IMR-90 (cell line): ENCODE data around the gene OXSR1. TPM values are rescaled to one million over a fixed set of nuclear protein-coding genes. Genes with fewer than 3 reads are reported as not detected.
A peak's percentile ranks its signal among the peaks of the same experiment; 100 is the strongest.

Source experiments
- ATAC-seq: fragments of 200-7000 bp; cut with Tn5 transposase; 2 replicates; pipeline ENCODE4 v1.9.1; 2020; ENCODE audit warnings: low read depth, mild to moderate bottlenecking, moderate library complexity
- BruUV-seq: library from RNA; stranded (reverse); fragments of 400-500 nt; replicated peaks from 2 replicates; lab custom pipeline; 2021; lab: Mats Ljungman, UMichigan
- CTCF ChIA-PET: fragments of 300-600 bp; formaldehyde crosslinking; extraction: SDS; loops from one replicate; lab custom pipeline; 2021; ENCODE audit warnings: antibody characterized with exemption; lab: Yijun Ruan, JAX
- POLR2A ChIA-PET: fragments of 300-600 bp; sonication (Branson Sonifier 250); formaldehyde crosslinking; loops from one replicate; lab custom pipeline; 2022; ENCODE audit warnings: antibody characterized with exemption; ENCODE audit not compliant: unreplicated experiment; lab: Charles Lee
- DNase-seq: peaks from one replicate; pipeline ENCODE4 v3.0.0; 2013
- H2AFZ ChIP-seq: replicated peaks from 2 replicates; pipeline ENCODE3; 2013; ENCODE audit warnings: low read length, mild to moderate bottlenecking; ENCODE audit not compliant: poor library complexity
- H2AK5ac ChIP-seq: 2 replicates; pipeline ENCODE4 v1.6.1; 2013; ENCODE audit warnings: low read depth, low read length, inconsistent platforms
- H2AK9ac ChIP-seq: replicated peaks from 2 replicates; pipeline ENCODE3; 2013; ENCODE audit warnings: mild to moderate bottlenecking, low read depth, low read length, moderate library complexity; ENCODE audit not compliant: poor library complexity
- H2BK120ac ChIP-seq: 2 replicates; pipeline ENCODE4 v1.6.1; 2013; ENCODE audit warnings: low read depth, low read length, inconsistent platforms
- H2BK15ac ChIP-seq: 3 replicates; pipeline ENCODE4 v1.6.1; 2013; ENCODE audit warnings: low read depth, low read length, inconsistent platforms
- H2BK20ac ChIP-seq: 2 replicates; pipeline ENCODE4 v1.6.1; 2013; ENCODE audit warnings: low read depth, mild to moderate bottlenecking, inconsistent platforms, low read length, moderate library complexity
- H2BK5ac ChIP-seq: 2 replicates; pipeline ENCODE4 v1.6.1; 2013; ENCODE audit warnings: mild to moderate bottlenecking, low read depth, low read length, inconsistent platforms; ENCODE audit not compliant: poor library complexity, severe bottlenecking
- H3K14ac ChIP-seq: replicated peaks from 2 replicates; pipeline ENCODE4 v1.6.1; 2013; ENCODE audit warnings: low read depth, low read length, inconsistent platforms
- H3K18ac ChIP-seq: 2 replicates; pipeline ENCODE4 v1.6.1; 2013; ENCODE audit warnings: low read depth, low read length, control low read depth
- H3K23ac ChIP-seq: 2 replicates; pipeline ENCODE4 v1.6.1; 2013; ENCODE audit warnings: low read depth, low read length, inconsistent platforms
- H3K27ac ChIP-seq: 2 replicates; pipeline ENCODE4 v1.5.1; 2013; ENCODE audit warnings: mild to moderate bottlenecking, control low read depth, low read length; ENCODE audit not compliant: insufficient read depth
- H3K27me3 ChIP-seq: 2 replicates; pipeline ENCODE4 v1.6.1; 2013; ENCODE audit warnings: low read length; ENCODE audit not compliant: control insufficient read depth, insufficient read depth
- H3K36me3 ChIP-seq: 2 replicates; pipeline ENCODE4 v1.6.1; 2013; ENCODE audit warnings: low read length, mixed read lengths; ENCODE audit not compliant: control insufficient read depth, insufficient read depth
- H3K4ac ChIP-seq: 2 replicates; pipeline ENCODE4 v1.6.1; 2013; ENCODE audit warnings: low read depth, low read length, inconsistent platforms
- H3K4me1 ChIP-seq: 2 replicates; pipeline ENCODE4 v1.6.1; 2013; ENCODE audit warnings: low read length, mixed read lengths; ENCODE audit not compliant: control insufficient read depth, insufficient read depth
- H3K4me2 ChIP-seq: 2 replicates; pipeline ENCODE4 v1.6.1; 2013; ENCODE audit warnings: low read depth, mild to moderate bottlenecking, control low read depth, low read length, moderate library complexity
- H3K4me3 ChIP-seq: 2 replicates; pipeline ENCODE4 v1.5.1; 2013; ENCODE audit warnings: low read depth, mild to moderate bottlenecking, control low read depth, low read length, moderate library complexity; ENCODE audit not compliant: insufficient read depth
- H3K56ac ChIP-seq: 2 replicates; pipeline ENCODE4 v1.6.1; 2013; ENCODE audit warnings: low read length, inconsistent platforms; ENCODE audit not compliant: insufficient read depth; ENCODE audit errors: extremely low read depth
- H3K79me1 ChIP-seq, 2 experiments: 2 replicates each; pipeline ENCODE4 v1.6.1; 2013; ENCODE audit warnings: low read length in 2 of 2, inconsistent platforms in 1 of 2, low read depth in 1 of 2
- H3K9ac ChIP-seq: 2 replicates; pipeline ENCODE4 v1.6.1; 2013; ENCODE audit warnings: low read depth, low read length, control low read depth
- H3K9me1 ChIP-seq: 2 replicates; pipeline ENCODE4 v1.6.1; 2013; ENCODE audit warnings: low read length, inconsistent platforms; ENCODE audit not compliant: insufficient read depth
- H3K9me3 ChIP-seq: 2 replicates; pipeline ENCODE4 v1.6.1; 2013; ENCODE audit warnings: low read length; ENCODE audit not compliant: control insufficient read depth, insufficient read depth
- H4K20me1 ChIP-seq: 2 replicates; pipeline ENCODE4 v1.6.1; 2013; ENCODE audit warnings: low read length, inconsistent platforms; ENCODE audit not compliant: insufficient read depth
- H4K5ac ChIP-seq: 2 replicates; pipeline ENCODE4 v1.6.1; 2013; ENCODE audit warnings: mild to moderate bottlenecking, low read depth, low read length, control low read depth
- H4K8ac ChIP-seq, 2 experiments: 2 replicates each; pipeline ENCODE4 v1.6.1; 2013; ENCODE audit warnings: low read depth in 2 of 2, low read length in 2 of 2, control low read depth in 1 of 2, inconsistent platforms in 1 of 2
- H4K91ac ChIP-seq: 2 replicates; pipeline ENCODE4 v1.6.1; 2013; ENCODE audit warnings: low read depth, low read length, inconsistent platforms; ENCODE audit not compliant: insufficient read depth
- BHLHE40 ChIP-seq: fragments of 150-350 bp; IDR thresholded peaks from 2 replicates; pipeline ENCODE4 v1.6.1; 2016; ENCODE audit warnings: mild to moderate bottlenecking, low read depth, low read length
- CEBPB ChIP-seq: IDR thresholded peaks from 2 replicates; pipeline ENCODE4 v1.6.1; 2012; ENCODE audit warnings: low read depth, low read length, improper control_type of control experiment
- CHD1 ChIP-seq: IDR thresholded peaks from 2 replicates; pipeline ENCODE4 v1.6.1; 2012; ENCODE audit warnings: low read depth, low read length, improper control_type of control experiment
- FOS ChIP-seq: fragments of 150-350 bp; IDR thresholded peaks from 2 replicates; pipeline ENCODE4 v1.6.1; 2016; ENCODE audit warnings: low read depth, low read length
- MAFK ChIP-seq: IDR thresholded peaks from 2 replicates; pipeline ENCODE4 v1.6.1; 2012; ENCODE audit warnings: low read depth, low read length, improper control_type of control experiment
- MAZ ChIP-seq: IDR thresholded peaks from 2 replicates; pipeline ENCODE4 v1.6.1; 2012; ENCODE audit warnings: low read depth, mild to moderate bottlenecking, low read length, improper control_type of control experiment, moderate library complexity, borderline replicate concordance
- MXI1 ChIP-seq: IDR thresholded peaks from 2 replicates; pipeline ENCODE4 v1.6.1; 2012; ENCODE audit warnings: low read depth, mild to moderate bottlenecking, low read length, moderate library complexity, borderline replicate concordance
- NFE2L2 ChIP-seq: fragments of 150-350 bp; IDR thresholded peaks from 2 replicates; pipeline ENCODE4 v1.6.1; 2016; ENCODE audit warnings: low read depth, mild to moderate bottlenecking, low read length
- POLR2A ChIP-seq: IDR thresholded peaks from 2 replicates; pipeline ENCODE4 v1.6.1; 2012; ENCODE audit warnings: mild to moderate bottlenecking, low read depth, low read length
- RAD21 ChIP-seq: IDR thresholded peaks from 2 replicates; pipeline ENCODE4 v1.6.1; 2012; ENCODE audit warnings: low read length, improper control_type of control experiment
- RCOR1 ChIP-seq: IDR thresholded peaks from 2 replicates; pipeline ENCODE4 v1.6.1; 2012; ENCODE audit warnings: mild to moderate bottlenecking, low read length, improper control_type of control experiment; ENCODE audit not compliant: insufficient replicate concordance
- RFX5 ChIP-seq: IDR thresholded peaks from 2 replicates; pipeline ENCODE4 v1.8.0; 2012; ENCODE audit warnings: low read depth, mild to moderate bottlenecking, low read length, moderate library complexity
- dilution Hi-C: fragments of 300-500 bp; cut with HindIII; formaldehyde crosslinking; loops from one replicate; pipeline ENCODE4 v1.14.3; 2018; ENCODE audit warnings: low sequenced_read_pairs; ENCODE audit not compliant: unreplicated experiment
- in situ Hi-C: fragments of 300-500 bp; cut with MboI; formaldehyde crosslinking; loops from 3 replicates; pipeline ENCODE4 v1.14.3; 2019; ENCODE audit warnings: low sequenced_read_pairs, inconsistent platforms, mixed read lengths
- intact Hi-C: fragments of 100-400 bp; cut with micrococcal nuclease; formaldehyde crosslinking; loops from 2 replicates; pipeline ENCODE4 v1.10.0; 2022
- polyA plus RNA-seq, 3 experiments: library from polyadenylated mRNA; depleted of rRNA; stranded (reverse); fragments of >200 nt; gene quantifications; 2 replicates each; pipeline ENCODE4 v1.2.3, GENCODE V29; 2012; ENCODE audit warnings: low replicate concordance in 1 of 3
- total RNA-seq: library from RNA; depleted of rRNA; stranded (reverse); fragments of >200 nt; gene quantifications from 2 replicates; pipeline ENCODE4 v1.2.3, GENCODE V29; 2012
- TF ChIP-seq, protein P1 (sequence below): fragments of 150-350 bp; IDR thresholded peaks from 2 replicates; pipeline ENCODE4 v1.6.1; 2016; ENCODE audit warnings: low read depth, mild to moderate bottlenecking, low read length, moderate library complexity, borderline replicate concordance
- TF ChIP-seq, protein P2 (sequence below): conservative IDR thresholded peaks from 2 replicates; pipeline ENCODE4 v1.5.1; 2012; ENCODE audit warnings: mild to moderate bottlenecking, low read depth, low read length, improper control_type of control experiment
- TF ChIP-seq, protein P3 (sequence below): fragments of 150-350 bp; IDR thresholded peaks from 2 replicates; pipeline ENCODE4 v1.6.1; 2017; ENCODE audit warnings: mild to moderate bottlenecking, antibody characterized with exemption, low read length, low read depth

The OXSR1 gene
- total and polyA plus RNA-seq, 2 of the 4 experiments (the other 2 are of a cell fraction), result 32.9 to 37.6 TPM

- Histone ChIP-seq H3K4ac (no peak overlapping the region), H3K9ac (no peak overlapping the region), H4K5ac (no peak overlapping the region), H2AFZ (no peak overlapping the region), H2AK9ac (no peak overlapping the region), H3K4me1 (no peaks in the 10 kb centered on the region; the same call in 1 of the 2 replicates), H2BK20ac (no peak overlapping the region), H3K4me3 (no peak overlapping the region), H3K56ac (no peak overlapping the region), H3K9me1 (no peaks in the 10 kb centered on the region; the same call in 1 of the 2 replicates), H3K14ac (no peak overlapping the region), H2BK5ac (no peak overlapping the region), H2AK5ac (no peak overlapping the region), H3K36me3 (peaks cover 16% of the 10 kb centered on the region), H3K4me2 (no peak overlapping the region), H2BK15ac (no peak overlapping the region), H3K9me3 (no peaks in the 10 kb centered on the region), H3K23ac (no peak overlapping the region), H3K27me3 (no peaks in the 10 kb centered on the region), H2BK120ac (no peak overlapping the region), H4K8ac (no peak overlapping the region), H4K91ac (no peak overlapping the region), H3K79me1 (peaks cover 20 to 24% of the 10 kb centered on the region in 2 experiments), H3K18ac (no peak overlapping the region), H4K20me1 (peaks cover 5% of the 10 kb centered on the region; the same call in 1 of the 2 replicates), H3K27ac (no peak overlapping the region)
- peak; percentile 93 for DNase-seq
- intact Hi-C loops (loop anchor here (2.0 kb wide), 1 partner anchor 111 kb away; the partner anchor contains the start of gene ACAA1), dilution Hi-C loops (no loop called here), in situ Hi-C loops (no loop called here)
- no TSS peak for BruUV-seq
- POLR2A ChIA-PET, result interaction anchor here (0.7 kb wide), 1 partner anchor 85 kb away, joined by 3 read pairs; no protein-coding TSS in a partner anchor
- CTCF ChIA-PET, result interaction anchor here (0.6 to 1.5 kb wide), 5 partner anchors 11 to 130 kb away, joined by 3 to 5 read pairs (median 3); no protein-coding TSS in a partner anchor
- peak; percentile 98 for ATAC-seq
- TF ChIP-seq MAFK (no peak), MAZ (no peak), RCOR1 (no peak), FOS (peak; percentile 51; the same call in 1 of the 2 replicates), POLR2A (no peak), CHD1 (no peak), MXI1 (no peak), RAD21 (peak; percentile 61), BHLHE40 (peak; percentile 35; the same call in 1 of the 2 replicates), NFE2L2 (no peak), CEBPB (peak; percentile 12; the same call in 1 of the 2 replicates), RFX5 (no peak)
- TF ChIP-seq, protein P1, sequence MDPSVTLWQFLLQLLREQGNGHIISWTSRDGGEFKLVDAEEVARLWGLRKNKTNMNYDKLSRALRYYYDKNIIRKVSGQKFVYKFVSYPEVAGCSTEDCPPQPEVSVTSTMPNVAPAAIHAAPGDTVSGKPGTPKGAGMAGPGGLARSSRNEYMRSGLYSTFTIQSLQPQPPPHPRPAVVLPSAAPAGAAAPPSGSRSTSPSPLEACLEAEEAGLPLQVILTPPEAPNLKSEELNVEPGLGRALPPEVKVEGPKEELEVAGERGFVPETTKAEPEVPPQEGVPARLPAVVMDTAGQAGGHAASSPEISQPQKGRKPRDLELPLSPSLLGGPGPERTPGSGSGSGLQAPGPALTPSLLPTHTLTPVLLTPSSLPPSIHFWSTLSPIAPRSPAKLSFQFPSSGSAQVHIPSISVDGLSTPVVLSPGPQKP, result no peak
- TF ChIP-seq, protein P2, sequence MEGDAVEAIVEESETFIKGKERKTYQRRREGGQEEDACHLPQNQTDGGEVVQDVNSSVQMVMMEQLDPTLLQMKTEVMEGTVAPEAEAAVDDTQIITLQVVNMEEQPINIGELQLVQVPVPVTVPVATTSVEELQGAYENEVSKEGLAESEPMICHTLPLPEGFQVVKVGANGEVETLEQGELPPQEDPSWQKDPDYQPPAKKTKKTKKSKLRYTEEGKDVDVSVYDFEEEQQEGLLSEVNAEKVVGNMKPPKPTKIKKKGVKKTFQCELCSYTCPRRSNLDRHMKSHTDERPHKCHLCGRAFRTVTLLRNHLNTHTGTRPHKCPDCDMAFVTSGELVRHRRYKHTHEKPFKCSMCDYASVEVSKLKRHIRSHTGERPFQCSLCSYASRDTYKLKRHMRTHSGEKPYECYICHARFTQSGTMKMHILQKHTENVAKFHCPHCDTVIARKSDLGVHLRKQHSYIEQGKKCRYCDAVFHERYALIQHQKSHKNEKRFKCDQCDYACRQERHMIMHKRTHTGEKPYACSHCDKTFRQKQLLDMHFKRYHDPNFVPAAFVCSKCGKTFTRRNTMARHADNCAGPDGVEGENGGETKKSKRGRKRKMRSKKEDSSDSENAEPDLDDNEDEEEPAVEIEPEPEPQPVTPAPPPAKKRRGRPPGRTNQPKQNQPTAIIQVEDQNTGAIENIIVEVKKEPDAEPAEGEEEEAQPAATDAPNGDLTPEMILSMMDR, result peak; percentile 49
- TF ChIP-seq, protein P3, sequence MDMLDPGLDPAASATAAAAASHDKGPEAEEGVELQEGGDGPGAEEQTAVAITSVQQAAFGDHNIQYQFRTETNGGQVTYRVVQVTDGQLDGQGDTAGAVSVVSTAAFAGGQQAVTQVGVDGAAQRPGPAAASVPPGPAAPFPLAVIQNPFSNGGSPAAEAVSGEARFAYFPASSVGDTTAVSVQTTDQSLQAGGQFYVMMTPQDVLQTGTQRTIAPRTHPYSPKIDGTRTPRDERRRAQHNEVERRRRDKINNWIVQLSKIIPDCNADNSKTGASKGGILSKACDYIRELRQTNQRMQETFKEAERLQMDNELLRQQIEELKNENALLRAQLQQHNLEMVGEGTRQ, result no peak
Measured at GRCh38 chr3:38247366-38248035, 82.2 kb downstream of the OXSR1 start.
